Activated T-helper 1 cell treated with anti-CD3 and anti-CD28 coated beads, Interleukin-2, amount 50 U/mL, for 16 hours (primary cell): Measurements from ENCODE around the gene NPFFR1.
A peak's percentile ranks its signal among the peaks of the same experiment; 100 is the strongest.
"Not testable (repeated sequence)": the region's sequence is repeated elsewhere in the genome, so short reads cannot be mapped to it uniquely, and the experiment has no call there.

Experiments used
- DNase-seq, 2 donors: peaks; one replicate each; pipeline ENCODE4 v3.0.0-alpha.2; 2020; ENCODE audit warnings: low read depth in 1 of 2, low spot score in 1 of 2

NPFFR1 gene

GRCh38 chr10:70256463-70256862 is 27.3 kb downstream of the NPFFR1 start:
- no peak for DNase-seq

GRCh38 chr10:70255329-70256299 is 28.2 kb downstream of the NPFFR1 start:
- no peak for DNase-seq

- no peak for DNase-seq
Observed at GRCh38 chr10:70254778-70255328, 29.0 kb downstream of the NPFFR1 start.

- no peak for DNase-seq
Observed at GRCh38 chr10:70253878-70254765, 29.7 kb downstream of the NPFFR1 start.

DNA sequence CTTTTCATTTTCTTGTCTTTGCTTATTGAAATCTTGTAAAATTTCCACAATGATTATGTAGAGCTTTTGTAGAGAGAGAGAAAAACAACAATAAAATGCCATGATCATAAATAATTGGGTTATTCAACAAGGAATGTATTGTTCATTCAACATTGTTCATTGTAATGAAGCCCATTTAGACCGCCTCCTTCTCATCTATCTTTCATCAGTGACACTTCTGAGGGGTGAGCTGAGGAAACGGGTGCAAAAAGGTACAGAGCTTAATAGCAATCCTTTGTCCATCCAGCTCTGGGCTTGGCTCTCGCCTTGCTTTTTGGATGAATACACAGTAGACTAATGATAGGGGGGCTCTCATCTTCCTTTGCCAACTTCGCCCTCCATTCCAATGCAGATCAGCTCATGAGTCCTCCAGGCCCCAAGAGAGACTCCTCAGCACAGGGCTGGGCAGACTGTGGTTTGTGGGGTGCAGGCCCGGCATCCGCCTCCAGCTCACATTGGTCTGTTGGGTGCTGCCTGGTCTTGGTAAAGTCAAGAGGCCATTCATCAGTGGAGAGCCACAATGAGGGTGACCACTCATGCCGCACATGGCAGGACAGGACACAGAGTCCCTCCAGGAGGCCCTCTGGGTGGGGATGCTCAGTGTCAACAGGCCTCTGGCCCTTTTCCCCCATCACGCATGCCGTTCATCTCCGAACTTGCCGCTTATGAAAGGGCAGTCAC is 32.7 kb downstream of the NPFFR1 start:
- DNase-seq: no peak

- DNase-seq: no peak
Observed at GRCh38 chr10:70247360-70247759, 36.4 kb downstream of the NPFFR1 start.

GRCh38 chr10:70241081-70241480 is 42.7 kb downstream of the NPFFR1 start:
- DNase-seq: no peak

DNA sequence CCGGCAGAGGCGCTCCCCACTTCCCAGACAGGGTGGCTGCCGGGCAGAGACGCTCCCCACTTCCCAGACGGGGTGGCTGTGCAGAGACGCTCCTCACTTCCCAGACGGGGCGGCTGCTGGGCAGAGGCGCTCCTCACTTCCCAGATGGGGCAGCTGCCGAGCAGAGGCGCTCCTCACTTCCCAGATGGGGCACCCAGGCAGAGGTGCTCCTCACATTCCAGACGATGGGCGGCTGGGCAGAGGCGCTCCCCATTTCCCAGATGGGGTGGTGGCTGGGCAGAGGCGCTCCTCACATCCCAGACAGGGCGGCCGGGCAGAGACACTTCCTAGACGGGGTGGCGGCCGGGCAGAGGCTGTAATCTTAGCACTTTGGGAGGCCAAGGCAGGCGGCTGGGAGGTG is 43.8 kb downstream of the NPFFR1 start:
- not testable (repeated sequence) for DNase-seq

- not testable (repeated sequence) for DNase-seq
Observed at GRCh38 chr10:70239077-70239976, 44.5 kb downstream of the NPFFR1 start.

DNA sequence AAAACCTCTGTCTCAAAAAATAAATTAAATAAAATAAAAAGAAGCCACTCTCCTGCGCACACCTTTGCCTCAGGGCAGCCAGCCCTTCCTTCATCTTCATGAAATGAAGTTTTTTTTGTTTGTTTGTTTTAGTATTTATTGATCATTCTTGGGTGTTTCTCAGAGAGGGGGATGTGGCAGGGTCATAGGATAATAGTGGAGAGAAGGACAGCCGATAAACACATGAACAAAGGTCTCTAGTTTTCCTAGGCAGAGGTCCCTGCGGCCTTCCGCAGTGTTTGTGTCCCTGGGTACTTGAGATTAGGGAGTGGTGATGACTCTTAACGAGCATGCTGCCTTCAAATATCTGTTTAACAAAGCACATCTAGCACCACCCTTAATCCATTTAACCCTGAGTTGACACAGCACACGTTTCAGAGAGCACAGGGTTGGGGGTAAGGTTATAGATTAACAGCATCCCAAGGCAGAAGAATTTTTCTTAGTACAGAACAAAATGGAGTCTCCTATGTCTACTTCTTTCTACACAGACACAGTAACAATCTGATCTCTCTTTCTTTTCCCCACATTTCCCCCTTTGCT is 45.8 kb downstream of the NPFFR1 start:
- not testable (repeated sequence) for DNase-seq

DNA sequence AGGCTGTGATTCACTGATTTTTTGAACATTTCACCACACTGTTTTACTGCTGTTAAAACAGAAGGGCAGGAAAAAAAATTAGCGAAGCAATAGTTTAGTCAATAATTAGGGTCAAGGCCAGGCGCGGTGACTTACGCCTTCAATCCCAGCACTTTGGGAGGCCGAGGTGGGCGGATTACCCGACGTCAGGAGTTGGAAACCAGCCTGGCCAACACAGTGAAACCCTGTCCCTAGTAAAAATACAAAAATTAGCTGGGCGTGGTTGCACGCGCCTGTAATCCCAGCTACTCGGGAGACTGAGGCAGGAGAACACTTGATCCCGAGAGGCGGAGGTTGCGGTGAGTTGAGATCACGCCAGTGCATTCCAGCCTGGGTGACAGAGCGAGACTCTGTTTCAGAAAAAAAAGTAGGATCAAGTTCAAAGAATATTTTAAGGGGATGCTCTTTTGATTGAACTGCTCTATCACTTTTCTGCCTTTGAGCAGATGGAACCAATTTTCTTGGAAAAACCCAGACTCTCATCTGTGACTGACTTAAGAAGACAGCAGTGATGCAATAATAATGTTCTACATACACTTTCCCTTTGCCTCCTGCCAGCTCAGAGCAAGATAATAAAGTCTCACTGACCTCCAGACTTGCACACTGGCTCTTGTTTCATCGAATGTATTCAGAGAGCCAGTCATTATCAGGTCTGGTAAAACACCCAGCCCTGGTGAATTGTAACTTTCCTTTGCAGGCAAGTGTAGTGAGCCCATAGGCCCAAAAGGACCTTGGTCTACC is 48.9 kb downstream of the NPFFR1 start:
- no peak for DNase-seq

DNA sequence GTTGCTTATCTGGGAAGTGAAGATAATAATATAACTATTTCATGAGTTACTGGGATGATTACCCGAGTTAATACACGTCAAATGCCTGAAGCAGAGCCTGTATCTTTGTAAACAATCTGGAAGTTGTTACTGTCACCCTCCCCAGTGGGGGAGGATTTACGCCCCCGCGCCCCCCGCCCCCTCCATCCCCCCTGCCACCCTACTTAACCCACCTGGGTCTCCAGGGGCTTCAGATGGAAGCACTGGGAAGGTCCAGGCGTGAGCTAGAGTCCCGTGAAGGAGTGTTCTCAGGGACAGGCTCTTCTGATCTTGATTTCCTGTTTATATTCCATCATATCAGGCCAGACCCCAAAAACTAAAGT is 49.9 kb downstream of the NPFFR1 start:
- no peak for DNase-seq

GRCh38 chr10:70233109-70233938 is 50.5 kb downstream of the NPFFR1 start, which contains the start of gene PPA1:
Gene PPA1, minus strand, starts transcription at chr10:70233429. Its CDS starts 102 bp downstream, at chr10:70233327.
- peak; percentile 98 to 99 for DNase-seq

- DNase-seq: no peak
Observed at GRCh38 chr10:70232859-70233108, 51.0 kb downstream of the NPFFR1 start.

DNA sequence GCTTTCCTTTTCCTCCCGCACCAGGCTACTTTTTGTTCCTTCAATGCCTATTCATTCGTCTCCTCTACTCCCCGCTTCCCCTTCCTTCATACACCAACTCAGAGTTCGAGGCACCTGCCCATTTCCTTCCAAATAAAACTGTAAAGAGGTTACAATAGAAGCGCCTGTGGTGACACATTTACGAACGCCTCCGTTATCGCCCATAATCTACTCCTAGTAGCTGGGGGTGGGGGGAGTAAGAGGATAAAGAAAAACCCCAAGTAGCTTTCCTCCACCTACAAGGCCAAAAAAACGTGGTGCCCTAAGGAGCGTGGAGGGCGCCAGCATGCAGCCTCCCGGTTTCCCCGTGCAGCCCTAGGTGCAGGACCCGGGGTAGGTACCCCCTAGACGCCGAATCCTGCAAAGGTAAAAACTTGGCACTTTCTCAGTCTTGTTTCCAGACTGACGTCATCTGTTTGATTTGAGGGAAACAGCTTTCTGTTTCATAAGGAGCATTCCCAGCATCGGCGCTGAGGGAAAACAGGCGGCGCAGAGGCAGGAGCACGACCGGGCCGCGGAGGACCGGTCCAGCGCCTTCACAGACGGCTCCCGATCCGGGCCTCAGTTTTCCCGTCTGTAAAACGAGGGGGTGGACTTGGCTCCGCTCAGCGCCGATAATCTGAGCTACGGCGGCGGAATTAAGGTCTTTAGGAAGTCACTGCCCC is 51.5 kb downstream of the NPFFR1 start:
- DNase-seq: peak in 1 of 2 donors; percentile 16

- no peak for DNase-seq
Observed at GRCh38 chr10:70228491-70228890, 55.3 kb downstream of the NPFFR1 start.

DNA sequence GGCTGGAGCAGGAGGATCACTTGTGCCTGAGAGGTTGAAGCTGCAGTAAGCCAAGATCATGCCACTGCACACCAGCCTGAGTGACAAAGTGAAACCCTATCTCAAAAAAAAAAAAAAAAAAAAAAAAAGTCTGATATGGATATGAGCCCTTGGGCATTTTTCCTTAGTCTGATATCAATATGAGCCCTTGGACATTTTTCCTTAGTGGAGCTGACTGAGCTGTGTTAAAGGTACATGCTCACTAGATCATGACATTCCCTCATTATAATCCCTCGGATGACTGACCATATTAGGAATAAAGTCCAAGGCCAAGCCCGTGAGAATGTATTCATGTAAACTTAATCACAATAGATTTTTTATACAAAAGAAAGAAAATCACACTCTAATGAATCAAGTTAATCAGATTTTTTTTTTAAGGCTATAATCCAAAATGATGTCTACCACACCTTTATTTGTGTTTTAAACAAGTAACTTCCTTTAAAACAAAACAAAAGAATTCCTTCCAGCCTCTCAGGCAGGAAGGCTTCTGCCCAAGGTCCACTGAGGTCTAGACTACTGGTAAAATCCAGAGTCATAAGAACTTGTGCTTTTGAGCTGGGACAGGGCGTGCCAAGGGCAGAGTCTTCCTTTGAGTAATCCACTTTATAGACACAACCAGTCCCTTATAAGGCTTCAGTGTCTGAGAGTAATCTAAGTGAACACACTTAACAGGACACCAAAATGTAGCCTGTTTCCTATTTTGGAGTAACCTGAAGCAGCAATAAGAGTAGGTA is 56.1 kb downstream of the NPFFR1 start:
- DNase-seq: no peak
